Kidney (tissue), 14 donors: ENCODE data around the gene LHX1. TPM values are rescaled to one million over a fixed set of nuclear protein-coding genes. Genes with fewer than 3 reads are reported as not detected.
A peak's percentile ranks its signal among the peaks of the same experiment; 100 is the strongest.

Experiments used
- DNase-seq, 5 donors: peaks; one replicate each; pipeline ENCODE4 v3.0.0-alpha.2; 2013 to 2020
- FAIRE-seq: peaks from 2 replicates; lab custom pipeline; 2012; peaks lifted over from hg19 to GRCh38; lab: Jason Lieb, UNC
- H3K27ac ChIP-seq, 2 donors: one replicate each; pipeline ENCODE4 v1.7.0; 2013; ENCODE audit warnings: low read depth in 2 of 2, low read length in 2 of 2, inconsistent platforms in 1 of 2
- H3K27me3 ChIP-seq: one replicate; pipeline ENCODE4 v1.7.1; 2013; ENCODE audit warnings: low read length, inconsistent platforms; ENCODE audit not compliant: control insufficient read depth, insufficient read depth
- H3K36me3 ChIP-seq, 3 donors: one replicate each; pipeline versions ENCODE4 v1.7.0 to v1.7.1; 2013; ENCODE audit warnings: low read length in 3 of 3, control low read depth in 1 of 3, inconsistent platforms in 1 of 3; ENCODE audit not compliant: insufficient read depth in 3 of 3, control insufficient read depth in 2 of 3
- H3K4me1 ChIP-seq, 3 donors: one replicate each; pipeline versions ENCODE4 v1.7.0 to v1.7.1; 2013; ENCODE audit warnings: low read length in 3 of 3, inconsistent platforms in 1 of 3, low read depth in 1 of 3; ENCODE audit not compliant: control insufficient read depth in 2 of 3, insufficient read depth in 2 of 3
- H3K4me3 ChIP-seq, 3 donors: one replicate each; pipeline versions ENCODE4 v1.7.0 to v1.8.1; 2013; ENCODE audit warnings: low read length in 3 of 3, control low read depth in 1 of 3, inconsistent platforms in 1 of 3
- H3K9ac ChIP-seq, 3 donors: one replicate each; pipeline versions ENCODE4 v1.7.0 to v1.7.1; 2013; ENCODE audit warnings: low read length in 3 of 3, control low read depth in 1 of 3, inconsistent platforms in 1 of 3
- H3K9me3 ChIP-seq, 3 donors: one replicate each; pipeline versions ENCODE4 v1.7.0 to v1.7.1; 2013; ENCODE audit warnings: low read length in 3 of 3, control low read depth in 1 of 3, inconsistent platforms in 1 of 3; ENCODE audit not compliant: control insufficient read depth in 2 of 3, insufficient read depth in 1 of 3
- intact Hi-C: fragments of 100-400 bp; cut with DNase I; formaldehyde crosslinking; loops from one replicate; pipeline ENCODE4 v1.11.1; 2022
- polyA plus RNA-seq: library from polyadenylated mRNA; stranded (reverse); fragments of 350-450 nt; fragmentation: Illumina TruSeq; extraction: RNeasy Lipid Tissue Mini Kit (QIAGEN cat#74804); gene quantifications from one replicate; pipeline ENCODE4 v1.2.3, GENCODE V29; 2014; ENCODE audit warnings: low read depth, low replicate concordance; ENCODE audit not compliant: insufficient read depth
- total RNA-seq: library from RNA; stranded (reverse); fragmentation: NEBNext Ultra II Directional; extraction: Animal tissue kit (Norgen Biotek cat#: 25700); gene quantifications from one replicate; pipeline ENCODE4 v1.2.1, GENCODE V29; 2021
- TF ChIP-seq, protein P1 (sequence below): IDR thresholded peaks from 3 replicates; pipeline ENCODE4 v1.5.1; 2012; ENCODE audit warnings: mild to moderate bottlenecking, moderate library complexity, borderline replicate concordance; ENCODE audit not compliant: insufficient read depth; ENCODE audit errors: extremely low read depth
- donor health status: control.
- donor health status: control.
- donor health status: control.
- donor health status: control.
- donor health status: control.
- donor health status: DM: yes; HTN: yes; CAD: no.
- donor health status: Normal renal cell carcinoma (clear cell type).

LHX1 gene
- total and polyA plus RNA-seq, 2 donors from 2014 or later = 10.6 to 18.4 TPM

DNA sequence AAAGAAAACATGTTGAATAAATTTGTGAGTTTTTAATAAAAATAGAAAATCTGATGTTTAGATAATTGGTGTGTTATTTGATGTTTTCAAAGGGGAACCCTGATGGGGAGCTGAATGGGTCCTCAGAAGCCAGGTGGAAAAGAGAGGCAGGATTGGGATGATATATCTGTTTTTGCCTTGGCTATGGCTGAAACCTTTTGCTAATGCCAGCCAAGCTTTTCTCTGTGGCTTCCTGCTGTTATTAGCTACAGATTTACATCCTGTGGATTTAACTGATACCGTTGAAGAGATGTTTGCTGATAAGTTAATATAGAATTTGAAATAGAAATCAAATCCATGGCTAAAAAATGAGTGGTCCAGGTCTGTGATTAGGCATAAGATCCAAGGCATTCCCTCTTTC, 7.3 kb downstream of the LHX1 start:
- no peaks in the 10 kb centered on the region for H3K9me3 ChIP-seq
- H3K4me3 ChIP-seq = no peak overlapping the region
- FAIRE-seq = no peak
- H3K27ac ChIP-seq = peak overlapping the region in 1 of 2 donors; percentile 15
- DNase-seq = peak in 1 of 5 donors; percentile 43
- peaks cover 0 to 8% (median 8%) of the 10 kb centered on the region in 3 donors for H3K4me1 ChIP-seq
- intact Hi-C loops = no loop called here
- H3K27me3 ChIP-seq = peaks cover 35% of the 10 kb centered on the region
- peak overlapping the region in 1 of 3 donors; percentile 20 for H3K9ac ChIP-seq
- TF ChIP-seq, protein P1, sequence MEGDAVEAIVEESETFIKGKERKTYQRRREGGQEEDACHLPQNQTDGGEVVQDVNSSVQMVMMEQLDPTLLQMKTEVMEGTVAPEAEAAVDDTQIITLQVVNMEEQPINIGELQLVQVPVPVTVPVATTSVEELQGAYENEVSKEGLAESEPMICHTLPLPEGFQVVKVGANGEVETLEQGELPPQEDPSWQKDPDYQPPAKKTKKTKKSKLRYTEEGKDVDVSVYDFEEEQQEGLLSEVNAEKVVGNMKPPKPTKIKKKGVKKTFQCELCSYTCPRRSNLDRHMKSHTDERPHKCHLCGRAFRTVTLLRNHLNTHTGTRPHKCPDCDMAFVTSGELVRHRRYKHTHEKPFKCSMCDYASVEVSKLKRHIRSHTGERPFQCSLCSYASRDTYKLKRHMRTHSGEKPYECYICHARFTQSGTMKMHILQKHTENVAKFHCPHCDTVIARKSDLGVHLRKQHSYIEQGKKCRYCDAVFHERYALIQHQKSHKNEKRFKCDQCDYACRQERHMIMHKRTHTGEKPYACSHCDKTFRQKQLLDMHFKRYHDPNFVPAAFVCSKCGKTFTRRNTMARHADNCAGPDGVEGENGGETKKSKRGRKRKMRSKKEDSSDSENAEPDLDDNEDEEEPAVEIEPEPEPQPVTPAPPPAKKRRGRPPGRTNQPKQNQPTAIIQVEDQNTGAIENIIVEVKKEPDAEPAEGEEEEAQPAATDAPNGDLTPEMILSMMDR = no peak
- no peaks in the 10 kb centered on the region for H3K36me3 ChIP-seq

DNA sequence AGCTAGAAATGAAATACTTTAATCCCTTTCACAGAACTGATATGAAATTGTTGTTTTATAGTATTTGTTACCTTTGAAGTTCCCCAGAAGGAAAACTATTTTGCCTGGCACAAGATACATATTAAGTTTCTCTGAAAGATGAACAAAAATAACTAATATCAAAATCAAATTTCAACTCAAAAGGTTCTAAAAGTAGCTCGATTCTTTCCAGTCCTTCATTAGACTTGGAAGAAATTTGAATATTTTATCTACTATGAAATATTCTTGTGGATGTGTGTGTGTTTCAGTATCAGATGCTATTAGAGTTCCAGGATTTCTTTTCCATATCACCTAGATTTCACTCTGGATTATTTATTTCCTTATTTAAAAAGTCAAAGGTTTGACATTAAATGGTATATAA, 7.9 kb downstream of the LHX1 start:
- peaks cover 0 to 14% (median 14%) of the 10 kb centered on the region in 3 donors for H3K4me1 ChIP-seq
- H3K4me3 ChIP-seq = no peak overlapping the region
- TF ChIP-seq, protein P1 = no peak
- peak overlapping the region in 1 of 2 donors; percentile 15 for H3K27ac ChIP-seq
- H3K36me3 ChIP-seq = no peaks in the 10 kb centered on the region
- no peak overlapping the region for H3K9ac ChIP-seq
- no peaks in the 10 kb centered on the region for H3K9me3 ChIP-seq
- DNase-seq (no peak), FAIRE-seq (no peak)
- intact Hi-C loops = no loop called here
- H3K27me3 ChIP-seq = peaks cover 35% of the 10 kb centered on the region

DNA sequence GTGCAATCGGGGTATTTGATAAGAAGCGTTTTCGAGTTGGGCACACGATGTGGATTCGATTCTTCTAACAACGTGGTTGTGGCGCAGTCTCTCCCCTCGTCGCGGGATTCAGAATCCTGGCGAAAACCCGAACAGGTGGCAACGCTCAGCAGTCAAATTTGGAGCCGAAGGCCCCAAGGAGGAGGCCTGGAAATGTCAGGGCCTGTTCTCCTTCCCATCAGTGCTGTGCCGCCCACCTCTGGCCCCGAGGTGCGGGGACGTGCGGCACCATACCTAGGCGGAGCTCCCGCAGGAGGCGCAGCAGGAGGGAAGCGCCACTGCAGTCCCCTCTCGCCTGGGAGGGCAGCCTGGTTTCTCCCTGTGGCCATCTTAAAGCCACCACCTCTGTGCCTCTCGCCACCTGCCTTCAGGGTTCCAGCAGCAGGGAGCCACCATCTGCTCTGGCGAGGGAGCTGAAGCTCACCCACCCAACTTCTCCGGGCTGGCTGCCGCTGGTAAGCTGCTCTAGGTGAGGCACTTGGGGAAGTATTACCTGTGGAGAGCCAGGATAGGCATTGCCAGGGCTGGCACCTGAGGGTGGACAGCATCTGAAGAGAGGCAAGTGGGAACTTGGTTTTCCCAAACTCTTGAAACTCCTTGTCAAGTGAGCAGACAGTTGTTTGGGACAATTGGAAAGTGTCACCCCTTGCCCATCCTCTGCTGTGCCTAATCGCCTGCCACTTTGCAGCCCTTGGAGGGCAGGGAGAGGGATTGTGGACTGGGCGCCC, 8.9 kb downstream of the LHX1 start:
- FAIRE-seq = no peak
- intact Hi-C loops = no loop called here
- peaks cover 29% of the 10 kb centered on the region for H3K27me3 ChIP-seq

More for the DNA sequence above, 8.9 kb downstream of the LHX1 start:
- TF ChIP-seq, protein P1 = no peak
- Histone ChIP-seq H3K27ac (peak overlapping the region in 1 of 2 donors; percentile 58), H3K9ac (no peak overlapping the region), H3K9me3 (no peaks in the 10 kb centered on the region), H3K4me3 (no peak overlapping the region), H3K4me1 (peaks cover 0 to 15% (median 14%) of the 10 kb centered on the region in 3 donors), H3K36me3 (no peaks in the 10 kb centered on the region)
- peak in 3 of 5 donors; percentile 36 to 62 (median 39) for DNase-seq
